PC-3 (cell line): ENCODE results near the gene RAB17. TPM values are rescaled to one million over a fixed set of nuclear protein-coding genes. Genes with fewer than 3 reads are reported as not detected.

Experiments
- ATAC-seq: fragments of 200-7000 bp; cut with Tn5 transposase; 2 replicates; pipeline ENCODE4 v1.9.1; 2020; ENCODE audit warnings: mild to moderate bottlenecking, moderate library complexity
- BruUV-seq: library from RNA; stranded (reverse); fragments of 400-500 nt; replicated peaks from 2 replicates; lab custom pipeline; 2021; lab: Mats Ljungman, UMichigan
- CTCF ChIA-PET: fragments of 300-600 bp; sonication (Branson Sonifier 250); formaldehyde crosslinking; loops from one replicate; lab custom pipeline; 2022; ENCODE audit warnings: antibody characterized with exemption; lab: Charles Lee
- POLR2A ChIA-PET: fragments of 300-600 bp; sonication (Branson Sonifier 250); formaldehyde crosslinking; loops from one replicate; lab custom pipeline; 2022; ENCODE audit warnings: antibody characterized with exemption; ENCODE audit not compliant: unreplicated experiment; lab: Charles Lee
- DNase-seq: peaks from one replicate; pipeline ENCODE4 v3.0.0-alpha.2; 2015
- H2AFZ ChIP-seq: fragments of 300-600 bp; sonication (generic); 2 replicates; pipeline ENCODE4 v1.6.0; 2016; ENCODE audit warnings: antibody characterized with exemption, low read length
- H3F3A ChIP-seq: fragments of 300-600 bp; sonication (generic); one replicate; pipeline ENCODE4 v1.6.0; 2017; ENCODE audit warnings: antibody characterized with exemption, low read length, control low read depth, mild to moderate bottlenecking; ENCODE audit not compliant: unreplicated experiment
- H3K27ac ChIP-seq: fragments of 300-600 bp; sonication (generic); 2 replicates; pipeline ENCODE4 v1.5.1; 2016; ENCODE audit warnings: mild to moderate bottlenecking, low read length
- H3K27me3 ChIP-seq: fragments of 300-600 bp; sonication (generic); 2 replicates; pipeline ENCODE4 v1.6.1; 2016; ENCODE audit warnings: low read length, mixed read lengths
- H3K36me3 ChIP-seq: fragments of 300-600 bp; sonication (generic); 2 replicates; pipeline ENCODE4 v1.6.1; 2016; ENCODE audit warnings: low read depth, mixed run types, low read length, mixed read lengths
- H3K4me1 ChIP-seq: fragments of 300-600 bp; sonication (generic); 2 replicates; pipeline ENCODE4 v1.5.1; 2016; ENCODE audit warnings: low read length; ENCODE audit not compliant: insufficient read depth
- H3K4me2 ChIP-seq: fragments of 300-600 bp; sonication (generic); 2 replicates; pipeline ENCODE4 v1.6.0; 2016; ENCODE audit warnings: low read length
- H3K4me3 ChIP-seq: fragments of 300-600 bp; sonication (generic); 2 replicates; pipeline ENCODE4 v1.5.1; 2016; ENCODE audit warnings: mild to moderate bottlenecking, low read length, mixed read lengths
- H3K79me2 ChIP-seq: fragments of 300-600 bp; sonication (generic); 2 replicates; pipeline ENCODE4 v1.6.1; 2017; ENCODE audit warnings: low read length, mixed read lengths
- H3K9ac ChIP-seq: fragments of 300-600 bp; sonication (generic); 2 replicates; pipeline ENCODE4 v1.6.0; 2016; ENCODE audit warnings: mild to moderate bottlenecking, low read length
- H3K9me2 ChIP-seq: fragments of 300-600 bp; sonication (generic); replicated peaks from 2 replicates; pipeline ENCODE4 v1.6.1; 2016; ENCODE audit warnings: mixed run types, low read length, mixed read lengths
- H3K9me3 ChIP-seq: fragments of 300-600 bp; sonication (generic); 2 replicates; pipeline ENCODE4 v1.6.1; 2016; ENCODE audit warnings: low read length, mixed read lengths
- H4K20me1 ChIP-seq: fragments of 300-600 bp; sonication (generic); 2 replicates; pipeline ENCODE4 v1.6.1; 2016; ENCODE audit warnings: low read length, mixed read lengths
- EZH2 ChIP-seq: fragments of 300-600 bp; sonication (generic); IDR thresholded peaks from one replicate; pipeline ENCODE4 v1.6.1; 2017; ENCODE audit warnings: antibody characterized with exemption, mild to moderate bottlenecking, low read length; ENCODE audit not compliant: unreplicated experiment
- EZH2phosphoT487 ChIP-seq: fragments of 300-600 bp; sonication (generic); IDR thresholded peaks from 2 replicates; pipeline ENCODE4 v1.6.1; 2018; ENCODE audit warnings: mild to moderate bottlenecking, antibody characterized with exemption, low read length, borderline replicate concordance
- intact Hi-C: fragments of 100-400 bp; cut with micrococcal nuclease; formaldehyde crosslinking; loops from 2 replicates; pipeline ENCODE4 v1.9.0; 2023
- total RNA-seq: library from RNA; depleted of rRNA; stranded (reverse); fragments of >200 nt; gene quantifications from 2 replicates; pipeline ENCODE4 v1.2.3, GENCODE V29; 2014
- TF ChIP-seq, protein P1 (sequence below): fragments of 300-600 bp; sonication (generic); conservative IDR thresholded peaks from 2 replicates; pipeline ENCODE4 v1.5.1; 2017; ENCODE audit warnings: antibody characterized with exemption, low read depth, mild to moderate bottlenecking, low read length

The RAB17 gene
- total RNA-seq, 1 experiment from 2014 or later = 28.9 TPM

DNA sequence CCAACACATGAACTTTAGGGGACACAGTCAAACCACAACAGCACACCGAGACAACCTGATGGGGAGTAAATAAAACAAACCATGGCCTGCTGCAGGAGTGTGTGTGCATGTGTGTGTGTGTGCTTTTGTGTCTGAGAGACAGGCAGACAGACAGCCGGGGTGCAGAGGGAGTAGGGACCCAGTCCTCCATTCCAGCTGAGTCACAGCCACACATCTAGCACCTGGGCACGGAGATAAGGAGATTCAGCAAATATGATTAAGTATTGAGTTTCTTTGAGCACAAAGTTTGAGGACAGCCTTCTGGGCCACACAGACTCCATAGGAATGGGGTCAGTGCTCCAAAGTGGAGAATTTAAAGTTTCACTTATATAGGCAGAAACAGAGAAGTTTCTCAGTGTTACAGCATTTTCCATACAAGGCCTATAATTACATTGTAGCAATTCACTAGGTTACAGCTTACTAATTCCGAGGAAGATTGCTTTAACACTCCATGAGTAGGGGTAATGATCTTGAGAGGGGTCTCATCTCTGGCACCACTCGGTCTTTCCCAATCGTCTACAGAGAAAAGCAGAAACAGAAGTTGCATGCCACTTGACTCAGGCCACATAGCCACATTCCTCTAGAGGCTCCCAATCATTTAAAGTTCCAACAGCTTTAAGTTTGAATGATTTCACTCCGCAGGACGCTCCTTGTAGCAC, 55.0 kb downstream of the RAB17 start:
- H2AFZ ChIP-seq = no peak overlapping the region
- no peak overlapping the region for H3K4me2 ChIP-seq
- TF ChIP-seq EZH2phosphoT487 = no peak
- TF ChIP-seq, protein P1, sequence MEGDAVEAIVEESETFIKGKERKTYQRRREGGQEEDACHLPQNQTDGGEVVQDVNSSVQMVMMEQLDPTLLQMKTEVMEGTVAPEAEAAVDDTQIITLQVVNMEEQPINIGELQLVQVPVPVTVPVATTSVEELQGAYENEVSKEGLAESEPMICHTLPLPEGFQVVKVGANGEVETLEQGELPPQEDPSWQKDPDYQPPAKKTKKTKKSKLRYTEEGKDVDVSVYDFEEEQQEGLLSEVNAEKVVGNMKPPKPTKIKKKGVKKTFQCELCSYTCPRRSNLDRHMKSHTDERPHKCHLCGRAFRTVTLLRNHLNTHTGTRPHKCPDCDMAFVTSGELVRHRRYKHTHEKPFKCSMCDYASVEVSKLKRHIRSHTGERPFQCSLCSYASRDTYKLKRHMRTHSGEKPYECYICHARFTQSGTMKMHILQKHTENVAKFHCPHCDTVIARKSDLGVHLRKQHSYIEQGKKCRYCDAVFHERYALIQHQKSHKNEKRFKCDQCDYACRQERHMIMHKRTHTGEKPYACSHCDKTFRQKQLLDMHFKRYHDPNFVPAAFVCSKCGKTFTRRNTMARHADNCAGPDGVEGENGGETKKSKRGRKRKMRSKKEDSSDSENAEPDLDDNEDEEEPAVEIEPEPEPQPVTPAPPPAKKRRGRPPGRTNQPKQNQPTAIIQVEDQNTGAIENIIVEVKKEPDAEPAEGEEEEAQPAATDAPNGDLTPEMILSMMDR = no peak
- POLR2A ChIA-PET = no interaction called here
- H3K27ac ChIP-seq = no peak overlapping the region
- no TSS peak for BruUV-seq
- CTCF ChIA-PET = no interaction called here
- DNase-seq = no peak
- peaks cover 63% of the 10 kb centered on the region for H3K36me3 ChIP-seq
- H3K9me2 ChIP-seq = no peaks in the 10 kb centered on the region
- no peaks in the 10 kb centered on the region for H3K79me2 ChIP-seq
- H3K9ac ChIP-seq = no peak overlapping the region
- H3K27me3 ChIP-seq = no peaks in the 10 kb centered on the region
- peaks cover 3% of the 10 kb centered on the region for H3F3A ChIP-seq
- no peaks in the 10 kb centered on the region for H3K9me3 ChIP-seq
- H3K4me1 ChIP-seq = no peaks in the 10 kb centered on the region
- intact Hi-C loops = no loop called here
- no peak overlapping the region for H3K4me3 ChIP-seq
- ATAC-seq = no peak
- H4K20me1 ChIP-seq = no peaks in the 10 kb centered on the region

DNA sequence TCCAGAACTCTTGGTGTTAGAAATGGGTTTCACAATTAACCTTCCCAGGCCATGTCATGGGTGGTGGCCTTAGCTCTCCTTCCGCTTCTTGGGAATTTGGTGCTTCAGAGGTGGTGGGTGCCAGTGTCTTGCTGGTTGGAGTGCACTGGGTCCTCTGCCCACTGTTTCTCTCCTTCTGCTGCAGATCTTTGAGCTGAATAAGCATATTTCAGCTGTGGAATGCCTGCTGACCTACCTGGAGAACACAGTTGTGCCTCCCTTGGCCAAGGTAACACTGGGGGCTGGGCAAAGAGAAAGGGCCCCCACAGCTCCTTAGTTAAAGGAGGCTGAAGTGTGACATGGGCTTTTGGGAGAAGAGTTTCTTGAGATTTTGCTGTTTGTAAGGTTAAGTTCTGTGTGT, 56.2 kb downstream of the RAB17 start:
- H3K79me2 ChIP-seq = no peaks in the 10 kb centered on the region
- CTCF ChIA-PET = interaction anchor here (0.6 kb wide), 1 partner anchor 63 kb away, joined by 3 read pairs; no protein-coding TSS in a partner anchor
- no peak for TF ChIP-seq EZH2phosphoT487
- TF ChIP-seq, protein P1 = no peak
- TF ChIP-seq EZH2 = no peak
- H2AFZ ChIP-seq = no peak overlapping the region
- peaks cover 72% of the 10 kb centered on the region for H3K36me3 ChIP-seq
- no peak for ATAC-seq
- no peak overlapping the region for H3K27ac ChIP-seq
- POLR2A ChIA-PET = no interaction called here
- H3K4me1 ChIP-seq = no peaks in the 10 kb centered on the region
- H4K20me1 ChIP-seq = 0 out of 2 replicates have a peak, but pooled peaks cover 1% of the 10 kb centered on the region
- peaks cover 3% of the 10 kb centered on the region for H3F3A ChIP-seq
- no peak overlapping the region for H3K4me3 ChIP-seq
- no peaks in the 10 kb centered on the region for H3K9me3 ChIP-seq
- H3K4me2 ChIP-seq = no peak overlapping the region
- no peaks in the 10 kb centered on the region for H3K27me3 ChIP-seq
- no peak for DNase-seq
- intact Hi-C loops = no loop called here
- no peak overlapping the region for H3K9ac ChIP-seq
- no peaks in the 10 kb centered on the region for H3K9me2 ChIP-seq
- no TSS peak for BruUV-seq

DNA sequence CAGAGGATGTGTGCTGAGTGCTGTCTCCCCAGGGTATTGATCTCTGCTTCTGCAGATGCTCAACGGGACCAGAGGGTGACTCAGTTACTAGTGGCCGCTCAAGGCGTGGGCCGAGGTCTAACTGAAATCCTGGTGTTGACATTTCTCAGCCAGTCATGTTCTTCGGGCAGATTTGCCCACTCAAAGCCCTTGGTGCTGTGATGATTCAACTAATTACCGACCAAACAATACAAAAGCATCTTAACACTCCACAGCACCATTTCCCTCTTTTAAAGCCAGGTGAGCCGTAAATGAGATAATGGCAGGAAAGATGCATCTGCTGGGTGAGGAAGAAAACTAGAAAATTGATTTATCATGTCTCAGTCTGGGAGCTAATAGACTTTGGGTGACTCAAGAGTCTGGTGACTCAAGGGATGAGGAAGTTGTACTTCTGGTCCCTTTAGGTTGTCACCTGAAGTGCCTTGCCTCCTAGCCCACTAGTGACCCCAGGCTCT, 56.8 kb downstream of the RAB17 start:
- CTCF ChIA-PET = interaction anchor here (0.5 to 0.6 kb wide), 2 partner anchors 58 to 62 kb away, joined by 3 read pairs; no protein-coding TSS in a partner anchor
- POLR2A ChIA-PET = no interaction called here

More for the DNA sequence above, 56.8 kb downstream of the RAB17 start:
- DNase-seq (peak; percentile 22), ATAC-seq (0 out of 2 replicates have a peak, but pooled peaks have one; percentile 5)
- no peak overlapping the region for H3K4me2 ChIP-seq
- no peak overlapping the region for H3K27ac ChIP-seq
- H4K20me1 ChIP-seq = 0 out of 2 replicates have a peak, but pooled peaks cover 4% of the 10 kb centered on the region
- BruUV-seq = no TSS peak
- no peaks in the 10 kb centered on the region for H3K9me3 ChIP-seq
- H3K4me1 ChIP-seq = no peaks in the 10 kb centered on the region
- H2AFZ ChIP-seq = no peak overlapping the region
- no peaks in the 10 kb centered on the region for H3K79me2 ChIP-seq
- peaks cover 75% of the 10 kb centered on the region for H3K36me3 ChIP-seq
- no peaks in the 10 kb centered on the region for H3K27me3 ChIP-seq
- peaks cover 3% of the 10 kb centered on the region for H3F3A ChIP-seq
- no peaks in the 10 kb centered on the region for H3K9me2 ChIP-seq
- TF ChIP-seq, protein P1 = no peak
- TF ChIP-seq EZH2phosphoT487 (no peak), EZH2 (no peak)
- H3K4me3 ChIP-seq = no peak overlapping the region
- H3K9ac ChIP-seq = no peak overlapping the region
- intact Hi-C loops = no loop called here
